D721Med (cell line): ENCODE measurements around the gene QPRT.
"Not testable (repeated sequence)": the region's sequence is repeated elsewhere in the genome, so short reads cannot be mapped to it uniquely, and the experiment has no call there.

Source experiments
- DNase-seq: peaks from one replicate; pipeline ENCODE4 v3.0.0; 2011; ENCODE audit warnings: low spot score; ENCODE audit not compliant: insufficient read length
- FAIRE-seq: peaks from 2 replicates; lab custom pipeline; 2011; peaks lifted over from hg19 to GRCh38; lab: Jason Lieb, UNC
- CTCF ChIP-seq: IDR thresholded peaks from 2 replicates; pipeline ENCODE4 v1.5.1; 2012; ENCODE audit warnings: mild to moderate bottlenecking, control low read depth; ENCODE audit not compliant: insufficient read depth; ENCODE audit errors: missing control alignments

QPRT gene

GRCh38 chr16:29664091-29664921, 14.7 kb upstream of the QPRT start:
- FAIRE-seq: no peak
- no peak for TF ChIP-seq CTCF
- no peak for DNase-seq

GRCh38 chr16:29665294-29666077, 13.5 kb upstream of the QPRT start:
- no peak for TF ChIP-seq CTCF
- no peak for DNase-seq
- FAIRE-seq: no peak

GRCh38 chr16:29667322-29667610, 11.7 kb upstream of the QPRT start:
- not testable (repeated sequence) for DNase-seq, FAIRE-seq

GRCh38 chr16:29667755-29668154, 11.2 kb upstream of the QPRT start:
- no peak for FAIRE-seq
- no peak for TF ChIP-seq CTCF
- DNase-seq: no peak

- FAIRE-seq: no peak
- no peak for DNase-seq
- TF ChIP-seq CTCF: no peak
Observed at GRCh38 chr16:29668267-29668666, 10.7 kb upstream of the QPRT start.

GRCh38 chr16:29673501-29673900, 5.5 kb upstream of the QPRT start:
- TF ChIP-seq CTCF: no peak
- FAIRE-seq: no peak
- no peak for DNase-seq

GRCh38 chr16:29674188-29674587, 4.8 kb upstream of the QPRT start:
- FAIRE-seq: no peak
- TF ChIP-seq CTCF: no peak
- no peak for DNase-seq
